Panc1 (cell line): Measurements from ENCODE around the gene LRP5. TPM values are rescaled to one million over a fixed set of nuclear protein-coding genes. Genes with fewer than 3 reads are reported as not detected.

Experiments
- ATAC-seq: fragments of 200-7000 bp; cut with Tn5 transposase; 2 replicates; pipeline ENCODE4 v1.9.1; 2020; ENCODE audit warnings: mild to moderate bottlenecking, moderate library complexity
- BruUV-seq: library from RNA; stranded (reverse); fragments of 400-500 nt; replicated peaks from 2 replicates; lab custom pipeline; 2021; lab: Mats Ljungman, UMichigan
- CTCF ChIA-PET: fragments of 300-600 bp; sonication (Branson Sonifier 250); formaldehyde crosslinking; loops from one replicate; lab custom pipeline; 2022; ENCODE audit warnings: antibody characterized with exemption; lab: Charles Lee
- POLR2A ChIA-PET: fragments of 300-600 bp; sonication (Branson Sonifier 250); formaldehyde crosslinking; loops from one replicate; lab custom pipeline; 2022; ENCODE audit warnings: antibody characterized with exemption; lab: Charles Lee
- DNase-seq: peaks from one replicate; pipeline ENCODE4 v3.0.0-alpha.2; 2010; ENCODE audit warnings: low read depth, low spot score
- H3K27ac ChIP-seq: 2 replicates; pipeline ENCODE4 v1.5.1; 2011; ENCODE audit warnings: mild to moderate bottlenecking, low read length, inconsistent platforms
- H3K27me3 ChIP-seq: fragments of 200-500 bp; sonication (Bioruptor generic); 2 replicates; pipeline ENCODE4 v1.6.0; 2014; ENCODE audit warnings: low read length, inconsistent platforms; ENCODE audit not compliant: control insufficient read depth, insufficient read depth
- H3K36me3 ChIP-seq: fragments of 200-500 bp; sonication (Bioruptor generic); 2 replicates; pipeline ENCODE4 v1.5.1; 2014; ENCODE audit warnings: inconsistent platforms, mild to moderate bottlenecking, low read length, moderate library complexity; ENCODE audit not compliant: control insufficient read depth, insufficient read depth
- H3K4me1 ChIP-seq: 2 replicates; pipeline ENCODE4 v1.5.1; 2011; ENCODE audit warnings: inconsistent platforms, mild to moderate bottlenecking, low read length, moderate library complexity; ENCODE audit not compliant: control insufficient read depth, insufficient read depth
- H3K4me3 ChIP-seq, 2 experiments: 2 replicates each; pipeline ENCODE4 v1.5.1; 2011 to 2012; ENCODE audit warnings: low read depth in 2 of 2, low read length in 2 of 2, mild to moderate bottlenecking in 2 of 2, inconsistent platforms in 1 of 2, moderate library complexity in 1 of 2
- H3K9me3 ChIP-seq: fragments of 200-500 bp; sonication (Bioruptor generic); 2 replicates; pipeline ENCODE4 v1.5.1; 2014; ENCODE audit warnings: low read depth, mild to moderate bottlenecking, inconsistent platforms, low read length, moderate library complexity; ENCODE audit not compliant: control insufficient read depth, insufficient read depth
- CTCF ChIP-seq: fragments of 450-650 bp; IDR thresholded peaks from 2 replicates; pipeline ENCODE4 v1.5.1; 2017; ENCODE audit warnings: mild to moderate bottlenecking
- POLR2AphosphoS5 ChIP-seq: IDR thresholded peaks from 2 replicates; pipeline ENCODE4 v1.6.1; 2012; ENCODE audit warnings: mild to moderate bottlenecking, low read depth, low read length, moderate library complexity
- REST ChIP-seq, 2 experiments: IDR thresholded peaks; 2 replicates each; pipeline ENCODE4 v1.6.1; 2011 to 2012; ENCODE audit warnings: low read depth in 2 of 2, control low read depth in 1 of 2, low read length in 1 of 2, mild to moderate bottlenecking in 1 of 2, moderate library complexity in 1 of 2; ENCODE audit not compliant: insufficient read depth in 1 of 2
- SIN3A ChIP-seq: IDR thresholded peaks from 2 replicates; pipeline ENCODE4 v1.6.1; 2012; ENCODE audit warnings: low read depth, mild to moderate bottlenecking, low read length, moderate library complexity, borderline replicate concordance; ENCODE audit not compliant: insufficient read depth
- TCF7L2 ChIP-seq: IDR thresholded peaks from 2 replicates; pipeline ENCODE4 v1.6.1; 2011; ENCODE audit warnings: mild to moderate bottlenecking, low read depth, low read length, inconsistent platforms
- in situ Hi-C: cut with HindIII; loops from 2 replicates; pipeline ENCODE4 v1.10.0; 2016; ENCODE audit warnings: low sequenced_read_pairs, low pct_unique_long_range_greater_than_20kb
- intact Hi-C: fragments of 100-400 bp; cut with micrococcal nuclease; formaldehyde crosslinking; loops from one replicate; pipeline ENCODE4 v1.10.0; 2022; ENCODE audit not compliant: unreplicated experiment
- total RNA-seq: library from RNA; stranded (reverse); gene quantifications from one replicate; pipeline ENCODE4 v1.2.1, GENCODE V29; 2021; ENCODE audit not compliant: unreplicated experiment

LRP5 gene
- total RNA-seq, 1 experiment from 2014 or later, result 171 TPM

GRCh38 chr11:68287419-68287818 is 25.0 kb upstream of the LRP5 start:
- CTCF ChIA-PET, result interaction anchor here (0.6 kb wide), 1 partner anchor 1904 kb away, joined by 4 read pairs; no protein-coding TSS in a partner anchor

GRCh38 chr11:68289456-68289855 is 22.9 kb upstream of the LRP5 start:
- ChIA-PET CTCF (no interaction called here), POLR2A (no interaction called here)
- no peaks in the 10 kb centered on the region for H3K36me3 ChIP-seq
- H3K27ac ChIP-seq, result no peak overlapping the region
- no TSS peak for BruUV-seq
- intact Hi-C loops, result no loop called here
- no peaks in the 10 kb centered on the region for H3K4me1 ChIP-seq
- H3K4me3 ChIP-seq, result no peak overlapping the region
- in situ Hi-C loops, result no loop called here
- TF ChIP-seq REST (IDR thresholded peaks at IDR 0.05; ENCODE audit: insufficient read depth in 1 of 2, low read depth in 2 of 2, low read length in 1 of 2), result no peak
- TF ChIP-seq TCF7L2, result no peak
- TF ChIP-seq SIN3A, result no peak
- TF ChIP-seq CTCF, result no peak
- no peak for TF ChIP-seq POLR2AphosphoS5
- H3K9me3 ChIP-seq, result no peaks in the 10 kb centered on the region
- DNase-seq, result no peak
- no peak for ATAC-seq
- H3K27me3 ChIP-seq, result no peaks in the 10 kb centered on the region

More at GRCh38 chr11:68287419-68287818, 25.0 kb upstream of the LRP5 start:
- BruUV-seq, result no TSS peak
- DNase-seq, result no peak
- no peak overlapping the region for H3K27ac ChIP-seq
- no peaks in the 10 kb centered on the region for H3K4me1 ChIP-seq
- no peaks in the 10 kb centered on the region for H3K9me3 ChIP-seq
- TF ChIP-seq REST (IDR thresholded peaks at IDR 0.05; ENCODE audit: insufficient read depth in 1 of 2, low read depth in 2 of 2, low read length in 1 of 2), result no peak
- TF ChIP-seq TCF7L2, result no peak
- TF ChIP-seq SIN3A, result no peak
- TF ChIP-seq CTCF, result no peak
- no peak for TF ChIP-seq POLR2AphosphoS5
- ATAC-seq, result no peak
- H3K36me3 ChIP-seq, result no peaks in the 10 kb centered on the region
- H3K27me3 ChIP-seq, result no peaks in the 10 kb centered on the region
- POLR2A ChIA-PET, result no interaction called here
- intact Hi-C loops (no loop called here), in situ Hi-C loops (no loop called here)
- no peak overlapping the region for H3K4me3 ChIP-seq
